OCI-LY1 (cell line): Measurements from ENCODE around the gene WDR36.

Experiments
- H2AFZ ChIP-seq: fragments of 200-600 bp; sonication (generic), shearing (Covaris generic); 2 replicates; pipeline ENCODE4 v1.6.0; 2014; ENCODE audit warnings: antibody characterized with exemption, mild to moderate bottlenecking, low read length
- H3F3A ChIP-seq: fragments of 200-600 bp; sonication (generic), shearing (Covaris generic); 2 replicates; pipeline ENCODE4 v1.6.0; 2014; ENCODE audit warnings: mild to moderate bottlenecking, antibody characterized with exemption, low read length, moderate library complexity; ENCODE audit not compliant: insufficient read depth
- H3K27ac ChIP-seq: fragments of 200-600 bp; sonication (generic); 2 replicates; pipeline ENCODE4 v1.5.1; 2014; ENCODE audit warnings: low read length, mixed run types, mild to moderate bottlenecking, low read depth; ENCODE audit not compliant: poor library complexity, severe bottlenecking
- H3K27me3 ChIP-seq: fragments of 200-600 bp; sonication (generic); 2 replicates; pipeline ENCODE4 v1.6.0; 2014; ENCODE audit warnings: antibody characterized with exemption, mild to moderate bottlenecking, low read length, moderate library complexity; ENCODE audit not compliant: insufficient read depth
- H3K36me3 ChIP-seq: fragments of 200-600 bp; sonication (generic); 2 replicates; pipeline ENCODE4 v1.6.1; 2014; ENCODE audit warnings: mild to moderate bottlenecking, antibody characterized with exemption, low read length, moderate library complexity, mixed read lengths; ENCODE audit not compliant: insufficient read depth
- H3K4me1 ChIP-seq: fragments of 200-600 bp; sonication (generic); 2 replicates; pipeline ENCODE4 v1.5.1; 2014; ENCODE audit warnings: mild to moderate bottlenecking, low read length, moderate library complexity; ENCODE audit not compliant: insufficient read depth, severe bottlenecking
- H3K4me2 ChIP-seq: fragments of 200-600 bp; sonication (generic), shearing (Covaris generic); 2 replicates; pipeline ENCODE4 v1.6.1; 2014; ENCODE audit warnings: low read length
- H3K4me3 ChIP-seq: fragments of 200-600 bp; sonication (generic); 2 replicates; pipeline ENCODE4 v1.5.1; 2014; ENCODE audit warnings: low read length, low read depth, mild to moderate bottlenecking, mixed read lengths; ENCODE audit not compliant: poor library complexity, severe bottlenecking
- H3K79me2 ChIP-seq: fragments of 200-600 bp; shearing (Covaris generic); 2 replicates; pipeline ENCODE4 v1.6.1; 2016; ENCODE audit warnings: mixed run types, low read length, mixed read lengths; ENCODE audit not compliant: insufficient read depth
- H3K9ac ChIP-seq: fragments of 200-600 bp; sonication (generic), shearing (Covaris generic); 2 replicates; pipeline ENCODE4 v1.6.1; 2014; ENCODE audit warnings: mild to moderate bottlenecking, low read length, mixed read lengths
- H3K9me2 ChIP-seq: fragments of 200-600 bp; sonication (generic), shearing (Covaris generic); 2 replicates; pipeline ENCODE4 v1.6.1; 2014; ENCODE audit warnings: low read depth, mild to moderate bottlenecking, low read length, mixed read lengths
- H3K9me3 ChIP-seq: fragments of 200-600 bp; shearing (Covaris generic); 2 replicates; pipeline ENCODE4 v1.6.1; 2014; ENCODE audit warnings: low read length, mixed read lengths
- H4K20me1 ChIP-seq: fragments of 200-600 bp; sonication (generic), shearing (Covaris generic); 2 replicates; pipeline ENCODE4 v1.6.0; 2016; ENCODE audit warnings: mild to moderate bottlenecking, low read length; ENCODE audit not compliant: insufficient read depth
- CTCF ChIP-seq: fragments of 200-600 bp; sonication (generic), shearing (Covaris generic); IDR thresholded peaks from 2 replicates; pipeline ENCODE4 v1.5.1; 2017; ENCODE audit warnings: mild to moderate bottlenecking, antibody characterized with exemption, low read length, moderate library complexity, mixed read lengths
- EZH2 ChIP-seq: fragments of 200-600 bp; sonication (generic), shearing (Covaris generic); IDR thresholded peaks from 2 replicates; pipeline ENCODE4 v1.8.0; 2017; ENCODE audit warnings: borderline replicate concordance, mixed run types, mild to moderate bottlenecking, antibody characterized with exemption, low read length, moderate library complexity, mixed read lengths

The WDR36 gene

GRCh38 chr5:111066261-111066938, 25.7 kb upstream of the WDR36 start:
- TF ChIP-seq EZH2 (no peak), CTCF (no peak)
- no peaks in the 10 kb centered on the region for H3K36me3 ChIP-seq
- H3K27me3 ChIP-seq, result no peaks in the 10 kb centered on the region
- no peak overlapping the region for H3K4me3 ChIP-seq
- no peak overlapping the region for H3K9ac ChIP-seq
- H3F3A ChIP-seq, result no peaks in the 10 kb centered on the region
- H3K4me1 ChIP-seq, result no peaks in the 10 kb centered on the region
- H3K9me3 ChIP-seq, result no peaks in the 10 kb centered on the region
- H3K79me2 ChIP-seq, result no peaks in the 10 kb centered on the region
- no peaks in the 10 kb centered on the region for H4K20me1 ChIP-seq
- no peak overlapping the region for H3K27ac ChIP-seq
- no peak overlapping the region for H3K4me2 ChIP-seq
- no peaks in the 10 kb centered on the region for H3K9me2 ChIP-seq
- H2AFZ ChIP-seq, result no peak overlapping the region

GRCh38 chr5:111068213-111068612, 23.9 kb upstream of the WDR36 start:
- H3K4me1 ChIP-seq, result no peaks in the 10 kb centered on the region
- H3K9me2 ChIP-seq, result no peaks in the 10 kb centered on the region
- no peak overlapping the region for H3K4me2 ChIP-seq
- H3K9ac ChIP-seq, result no peak overlapping the region
- H3K4me3 ChIP-seq, result no peak overlapping the region
- no peak overlapping the region for H3K27ac ChIP-seq
- H3K79me2 ChIP-seq, result no peaks in the 10 kb centered on the region
- no peaks in the 10 kb centered on the region for H4K20me1 ChIP-seq
- no peaks in the 10 kb centered on the region for H3K27me3 ChIP-seq
- H2AFZ ChIP-seq, result no peak overlapping the region
- no peaks in the 10 kb centered on the region for H3F3A ChIP-seq
- TF ChIP-seq CTCF (no peak), EZH2 (no peak)
- no peaks in the 10 kb centered on the region for H3K9me3 ChIP-seq
- no peaks in the 10 kb centered on the region for H3K36me3 ChIP-seq

- Histone ChIP-seq H3K4me3 (no peak overlapping the region), H3K4me2 (no peak overlapping the region)
- TF ChIP-seq CTCF, result no peak
- no peak for TF ChIP-seq EZH2
Measured at GRCh38 chr5:111069839-111070238, 22.3 kb upstream of the WDR36 start.

More at GRCh38 chr5:111069839-111070238, 22.3 kb upstream of the WDR36 start:
- Histone ChIP-seq H3K36me3 (no peaks in the 10 kb centered on the region), H3K9ac (no peak overlapping the region), H3K9me2 (no peaks in the 10 kb centered on the region), H3K4me1 (no peaks in the 10 kb centered on the region), H3K79me2 (no peaks in the 10 kb centered on the region), H4K20me1 (no peaks in the 10 kb centered on the region), H3K27ac (no peak overlapping the region), H2AFZ (no peak overlapping the region), H3F3A (no peaks in the 10 kb centered on the region), H3K27me3 (no peaks in the 10 kb centered on the region), H3K9me3 (no peaks in the 10 kb centered on the region)
